A673 (cell line): ENCODE results near the gene HSPA14. TPM values are rescaled to one million over a fixed set of nuclear protein-coding genes. Genes with fewer than 3 reads are reported as not detected.

Source experiments
- BruUV-seq: library from RNA; stranded (reverse); fragments of 400-500 nt; replicated peaks from 2 replicates; lab custom pipeline; 2021; lab: Mats Ljungman, UMichigan
- CTCF ChIA-PET: fragments of 300-600 bp; sonication (Branson Sonifier 250); formaldehyde crosslinking; loops from one replicate; lab custom pipeline; 2022; ENCODE audit warnings: antibody characterized with exemption; lab: Charles Lee
- POLR2A ChIA-PET: fragments of 300-600 bp; sonication (Branson Sonifier 250); formaldehyde crosslinking; loops from one replicate; lab custom pipeline; 2022; ENCODE audit warnings: antibody characterized with exemption; ENCODE audit not compliant: low non-redundant PET; lab: Charles Lee
- DNase-seq: peaks from one replicate; pipeline ENCODE4 v3.0.0-alpha.2; 2015; ENCODE audit warnings: low spot score
- H3K27ac ChIP-seq: fragments of 200-600 bp; sonication (generic); 2 replicates; pipeline ENCODE4 v1.5.1; 2016; ENCODE audit warnings: mixed run types, low read depth, mild to moderate bottlenecking, mixed read lengths, antibody characterized with exemption, low read length; ENCODE audit not compliant: poor library complexity, severe bottlenecking
- H3K27me3 ChIP-seq: fragments of 200-600 bp; sonication (generic); replicated peaks from 2 replicates; pipeline ENCODE4 v1.6.1; 2017; ENCODE audit warnings: mixed run types, low read depth, mild to moderate bottlenecking, mixed read lengths, antibody characterized with exemption, low read length; ENCODE audit not compliant: insufficient read depth, poor library complexity
- H3K36me3 ChIP-seq: fragments of 200-600 bp; sonication (generic); 2 replicates; pipeline ENCODE4 v1.6.1; 2016; ENCODE audit warnings: mixed run types, mild to moderate bottlenecking, mixed read lengths, antibody characterized with exemption, low read length; ENCODE audit not compliant: insufficient read depth, poor library complexity, severe bottlenecking
- H3K4me1 ChIP-seq: fragments of 200-600 bp; sonication (generic); 2 replicates; pipeline ENCODE4 v1.6.1; 2017; ENCODE audit warnings: mixed run types, mild to moderate bottlenecking, mixed read lengths, antibody characterized with exemption, low read length; ENCODE audit not compliant: insufficient read depth, poor library complexity, severe bottlenecking
- H3K4me3 ChIP-seq: fragments of 200-600 bp; sonication (generic); 2 replicates; pipeline ENCODE4 v1.5.1; 2016; ENCODE audit warnings: low read depth, mixed run types, mild to moderate bottlenecking, mixed read lengths, low read length; ENCODE audit not compliant: poor library complexity, severe bottlenecking
- H3K9me3 ChIP-seq: fragments of 200-600 bp; sonication (generic); 2 replicates; pipeline ENCODE4 v1.6.1; 2016; ENCODE audit warnings: mixed run types, low read depth, mild to moderate bottlenecking, mixed read lengths, antibody characterized with exemption, low read length; ENCODE audit not compliant: poor library complexity, severe bottlenecking
- CTCF ChIP-seq: fragments of 300-800, 200-600 bp; sonication (generic); conservative IDR thresholded peaks from 2 replicates; pipeline ENCODE4 v1.5.1; 2017; ENCODE audit warnings: low read depth, mild to moderate bottlenecking, antibody characterized with exemption, low read length, moderate library complexity, mixed read lengths
- EZH2 ChIP-seq: fragments of 200-600 bp; sonication (generic); IDR thresholded peaks from 2 replicates; pipeline ENCODE4 v1.6.1; 2017; ENCODE audit warnings: borderline replicate concordance, low read depth, mild to moderate bottlenecking, mixed read lengths, antibody characterized with exemption, low read length; ENCODE audit not compliant: poor library complexity, severe bottlenecking
- intact Hi-C: fragments of 100-400 bp; cut with micrococcal nuclease; formaldehyde crosslinking; loops from one replicate; pipeline ENCODE4 v1.10.0; 2022; ENCODE audit not compliant: unreplicated experiment
- total RNA-seq: library from RNA; stranded (reverse); gene quantifications from 2 replicates; pipeline ENCODE4 v1.2.3, GENCODE V29; 2021

HSPA14 gene
- total RNA-seq, 1 experiment from 2014 or later, result 46.9 TPM

GRCh38 chr10:14891151-14891550, 53.0 kb downstream of the HSPA14 start:
- no TSS peak for BruUV-seq

GRCh38 chr10:14904316-14904732, 66.2 kb downstream of the HSPA14 start:
- H3K4me1 ChIP-seq, result no peaks in the 10 kb centered on the region
- no peaks in the 10 kb centered on the region for H3K27me3 ChIP-seq
- peak; percentile 49 for DNase-seq
- peaks cover 10% of the 10 kb centered on the region for H3K9me3 ChIP-seq
- TF ChIP-seq EZH2, result no peak
- TF ChIP-seq CTCF, result peak; percentile 62
- peaks cover 83% of the 10 kb centered on the region for H3K36me3 ChIP-seq
- POLR2A ChIA-PET, result no interaction called here
- intact Hi-C loops, result no loop called here
- no peak overlapping the region for H3K4me3 ChIP-seq
- H3K27ac ChIP-seq, result no peak overlapping the region
- no TSS peak for BruUV-seq
- CTCF ChIA-PET, result no interaction called here

More at GRCh38 chr10:14891151-14891550, 53.0 kb downstream of the HSPA14 start:
- Histone ChIP-seq H3K4me3 (no peak overlapping the region), H3K27me3 (no peaks in the 10 kb centered on the region), H3K9me3 (no peaks in the 10 kb centered on the region), H3K27ac (no peak overlapping the region), H3K36me3 (no peaks in the 10 kb centered on the region), H3K4me1 (peaks cover 9% of the 10 kb centered on the region)
- TF ChIP-seq EZH2 (no peak), CTCF (no peak)
- POLR2A ChIA-PET, result no interaction called here
- CTCF ChIA-PET, result no interaction called here
- intact Hi-C loops, result no loop called here
- no peak for DNase-seq

DNA sequence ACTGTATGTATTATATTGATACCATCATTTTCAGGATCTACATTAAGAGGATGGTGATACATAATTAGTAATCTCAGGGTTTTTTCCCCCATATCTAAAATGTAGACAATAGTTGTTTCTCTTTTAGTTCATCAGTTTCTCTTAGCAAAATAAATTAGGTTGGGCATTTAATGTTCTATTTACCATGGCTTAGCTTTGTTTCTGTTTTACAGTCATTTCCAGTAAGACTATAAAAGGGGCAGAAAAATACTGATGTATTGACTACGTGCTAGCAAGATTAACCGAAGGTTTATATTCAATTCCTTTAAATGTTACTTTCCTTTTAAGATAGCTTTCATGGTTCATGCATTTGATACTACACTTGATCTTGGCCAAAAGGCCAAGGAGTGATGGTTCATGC, 66.8 kb downstream of the HSPA14 start:
- ChIA-PET POLR2A (no interaction called here), CTCF (no interaction called here)
- BruUV-seq, result no TSS peak

More for the DNA sequence above, 66.8 kb downstream of the HSPA14 start:
- intact Hi-C loops, result no loop called here
- H3K4me1 ChIP-seq, result no peaks in the 10 kb centered on the region
- no peak overlapping the region for H3K4me3 ChIP-seq
- DNase-seq, result no peak
- H3K36me3 ChIP-seq, result peaks cover 83% of the 10 kb centered on the region
- no peak overlapping the region for H3K27ac ChIP-seq
- TF ChIP-seq CTCF (no peak), EZH2 (no peak)
- no peaks in the 10 kb centered on the region for H3K27me3 ChIP-seq
- H3K9me3 ChIP-seq, result peaks cover 10% of the 10 kb centered on the region
